ENCODE results near the gene PTGES2. TPM values are rescaled to one million over a fixed set of nuclear protein-coding genes. Genes with fewer than 3 reads are reported as not detected.

The PTGES2 gene
- total and polyA plus RNA-seq, 2 of the 13 experiments (the other 11 are each of a cell fraction or from before 2014, with no cell fraction given) = 63.7 to 79.8 TPM

DNA sequence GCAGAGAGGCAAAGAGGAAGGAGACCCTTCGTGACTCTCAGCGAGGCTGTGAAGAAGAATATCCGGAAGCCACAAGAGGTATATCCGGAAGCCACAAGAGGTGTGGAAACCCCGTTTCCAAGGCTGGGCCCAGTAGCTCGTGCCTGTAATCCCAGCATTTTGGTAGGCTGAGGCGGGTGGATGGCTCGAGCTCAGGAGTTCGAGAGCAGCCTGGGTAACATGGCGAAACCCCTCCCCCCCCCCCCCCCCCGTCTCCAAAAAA, 31.9 kb upstream of the PTGES2 start (continued):
- TF ChIP-seq ZNF687 (CRISPR knock-in tag; IDR thresholded peaks at IDR 0.05) (no peak), ZBTB38 (CRISPR knock-in tag; IDR thresholded peaks at IDR 0.05) (no peak), SNAPC2 (CRISPR knock-in tag; IDR thresholded peaks at IDR 0.05) (0 out of 2 replicates have a peak, but pooled peaks have one; percentile 8), RCOR2 (CRISPR knock-in tag; IDR thresholded peaks at IDR 0.05) (no peak; the same call in 1 of the 2 replicates), MTERF4 (CRISPR knock-in tag; IDR thresholded peaks at IDR 0.05) (0 out of 2 replicates have a peak, but pooled peaks have one; percentile 1), ZNF558 (CRISPR knock-in tag; IDR thresholded peaks at IDR 0.05; ENCODE audit: borderline replicate concordance) (no peak), ARNTL (CRISPR knock-in tag; IDR thresholded peaks at IDR 0.05) (no peak), POLR2G (IDR thresholded peaks at IDR 0.05; ENCODE audit: low read depth, low read length) (peak; percentile 54), ZMAT3 (CRISPR knock-in tag; conservative IDR thresholded peaks at IDR 0.05) (no peak; the same call in 1 of the 2 replicates), TEAD2 (CRISPR knock-in tag; IDR thresholded peaks at IDR 0.05) (no peak), GPN1 (CRISPR knock-in tag; IDR thresholded peaks at IDR 0.05; ENCODE audit: borderline replicate concordance) (no peak), ZNF367 (CRISPR knock-in tag; IDR thresholded peaks at IDR 0.05; ENCODE audit: borderline replicate concordance) (no peak), FOXK1 (CRISPR knock-in tag; IDR thresholded peaks at IDR 0.05; ENCODE audit: borderline replicate concordance, low read depth) (no peak), ZNF34 (CRISPR knock-in tag; IDR thresholded peaks at IDR 0.05; ENCODE audit: borderline replicate concordance) (no peak), ZNF577 (CRISPR knock-in tag; IDR thresholded peaks at IDR 0.05; ENCODE audit: borderline replicate concordance, low read depth) (no peak), THYN1 (CRISPR knock-in tag; IDR thresholded peaks at IDR 0.05; ENCODE audit: borderline replicate concordance, low read depth) (no peak), PRPF4 (IDR thresholded peaks at IDR 0.05; ENCODE audit: low read depth, low read length, poor library complexity, severe bottlenecking) (no peak), JUND (CRISPR knock-in tag; IDR thresholded peaks at IDR 0.05) (no peak), YY1 (IDR thresholded peaks at IDR 0.05; ENCODE audit: insufficient read depth, insufficient replicate concordance, low read depth, low read length) (no peak), EEA1 (CRISPR knock-in tag; IDR thresholded peaks at IDR 0.05; ENCODE audit: borderline replicate concordance) (no peak)
- TF ChIP-seq, protein P1, sequence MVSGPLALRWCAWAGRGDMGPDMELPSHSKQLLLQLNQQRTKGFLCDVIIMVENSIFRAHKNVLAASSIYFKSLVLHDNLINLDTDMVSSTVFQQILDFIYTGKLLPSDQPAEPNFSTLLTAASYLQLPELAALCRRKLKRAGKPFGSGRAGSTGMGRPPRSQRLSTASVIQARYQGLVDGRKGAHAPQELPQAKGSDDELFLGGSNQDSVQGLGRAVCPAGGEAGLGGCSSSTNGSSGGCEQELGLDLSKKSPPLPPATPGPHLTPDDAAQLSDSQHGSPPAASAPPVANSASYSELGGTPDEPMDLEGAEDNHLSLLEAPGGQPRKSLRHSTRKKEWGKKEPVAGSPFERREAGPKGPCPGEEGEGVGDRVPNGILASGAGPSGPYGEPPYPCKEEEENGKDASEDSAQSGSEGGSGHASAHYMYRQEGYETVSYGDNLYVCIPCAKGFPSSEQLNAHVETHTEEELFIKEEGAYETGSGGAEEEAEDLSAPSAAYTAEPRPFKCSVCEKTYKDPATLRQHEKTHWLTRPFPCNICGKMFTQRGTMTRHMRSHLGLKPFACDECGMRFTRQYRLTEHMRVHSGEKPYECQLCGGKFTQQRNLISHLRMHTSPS (CRISPR knock-in tag; IDR thresholded peaks at IDR 0.05; ENCODE audit: low read depth) = no peak; the same call in 1 of the 2 replicates
- TF ChIP-seq, protein P2, sequence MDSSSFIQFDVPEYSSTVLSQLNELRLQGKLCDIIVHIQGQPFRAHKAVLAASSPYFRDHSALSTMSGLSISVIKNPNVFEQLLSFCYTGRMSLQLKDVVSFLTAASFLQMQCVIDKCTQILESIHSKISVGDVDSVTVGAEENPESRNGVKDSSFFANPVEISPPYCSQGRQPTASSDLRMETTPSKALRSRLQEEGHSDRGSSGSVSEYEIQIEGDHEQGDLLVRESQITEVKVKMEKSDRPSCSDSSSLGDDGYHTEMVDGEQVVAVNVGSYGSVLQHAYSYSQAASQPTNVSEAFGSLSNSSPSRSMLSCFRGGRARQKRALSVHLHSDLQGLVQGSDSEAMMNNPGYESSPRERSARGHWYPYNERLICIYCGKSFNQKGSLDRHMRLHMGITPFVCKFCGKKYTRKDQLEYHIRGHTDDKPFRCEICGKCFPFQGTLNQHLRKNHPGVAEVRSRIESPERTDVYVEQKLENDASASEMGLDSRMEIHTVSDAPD (CRISPR knock-in tag; IDR thresholded peaks at IDR 0.05) = no peak
